GM19452 (cell line): Measurements from ENCODE around the gene DLG5.

Source experiments
- ATAC-seq: cut with Tn5 transposase; IDR thresholded peaks from one replicate; pipeline ENCODE4 v1.9.1; 2021; ENCODE audit not compliant: unreplicated experiment

The DLG5 gene

GRCh38 chr10:77944519-77944918 is 18.0 kb upstream of the DLG5 start:
- no peak for ATAC-seq

- no peak for ATAC-seq
Measured at GRCh38 chr10:77943121-77943901, 16.8 kb upstream of the DLG5 start.

- ATAC-seq, result no peak
Measured at GRCh38 chr10:77941790-77942189, 15.2 kb upstream of the DLG5 start.

GRCh38 chr10:77940627-77941026 is 14.1 kb upstream of the DLG5 start:
- no peak for ATAC-seq

- ATAC-seq, result no peak
Measured at GRCh38 chr10:77940225-77940624, 13.7 kb upstream of the DLG5 start.

GRCh38 chr10:77939561-77940001 is 13.0 kb upstream of the DLG5 start:
- ATAC-seq, result no peak

- ATAC-seq, result no peak
Measured at GRCh38 chr10:77936697-77937567, 10.4 kb upstream of the DLG5 start.

- ATAC-seq, result no peak
Measured at GRCh38 chr10:77932016-77932715, 5.6 kb upstream of the DLG5 start.

- ATAC-seq, result no peak
Measured at GRCh38 chr10:77927402-77928246, 1.1 kb upstream of the DLG5 start.

- ATAC-seq, result no peak
Measured at GRCh38 chr10:77925795-77926565, 575 bp downstream of the DLG5 start.

- no peak for ATAC-seq
Measured at GRCh38 chr10:77925410-77925794, 1.2 kb downstream of the DLG5 start.

- no peak for ATAC-seq
Measured at GRCh38 chr10:77922566-77923179, 3.9 kb downstream of the DLG5 start.

- no peak for ATAC-seq
Measured at GRCh38 chr10:77922055-77922454, 4.5 kb downstream of the DLG5 start.

GRCh38 chr10:77921395-77921794 is 5.2 kb downstream of the DLG5 start:
- no peak for ATAC-seq

GRCh38 chr10:77920495-77920894 is 6.1 kb downstream of the DLG5 start:
- ATAC-seq, result no peak

- no peak for ATAC-seq
Measured at GRCh38 chr10:77919713-77920108, 6.8 kb downstream of the DLG5 start.

- ATAC-seq, result no peak
Measured at GRCh38 chr10:77915319-77916105, 11.0 kb downstream of the DLG5 start.

- ATAC-seq, result no peak
Measured at GRCh38 chr10:77913090-77913489, 13.5 kb downstream of the DLG5 start.

- ATAC-seq, result no peak
Measured at GRCh38 chr10:77912576-77912975, 14.0 kb downstream of the DLG5 start.
